ENCODE results near the gene LEKR1.

LEKR1 gene

DNA sequence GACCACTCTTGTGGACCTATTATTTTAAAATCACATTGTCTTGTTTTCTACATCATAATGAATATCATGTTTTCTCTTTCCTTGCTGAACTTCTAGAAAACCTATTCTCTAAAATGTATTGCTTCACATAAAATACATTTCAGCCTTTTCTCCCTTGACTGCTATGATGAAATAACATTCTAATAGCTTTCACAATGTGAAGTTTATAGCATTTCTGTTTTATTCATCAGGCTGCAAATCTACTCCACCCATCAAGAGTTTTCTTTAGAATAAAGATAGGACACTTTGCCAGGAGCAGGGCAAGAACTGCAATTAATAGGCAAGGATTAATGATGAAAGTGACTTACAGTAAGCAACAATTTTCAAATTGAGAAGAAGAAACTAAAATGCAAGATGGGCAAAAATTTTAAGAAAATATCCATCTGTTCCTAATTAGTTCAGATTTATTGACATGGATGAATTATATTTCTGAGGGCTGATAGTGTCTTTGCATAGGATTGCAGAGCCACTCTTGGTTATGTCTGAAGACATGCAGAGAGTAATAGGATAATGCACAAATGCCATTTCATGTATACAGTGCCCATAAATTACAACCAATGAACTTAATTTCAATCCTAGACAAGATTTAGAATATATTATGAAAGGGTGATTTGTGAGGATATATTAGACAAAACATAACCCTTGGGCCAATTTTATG is 21.7 kb downstream of the LEKR1 start:
- no peaks in the 10 kb centered on the region for H3K9me3 ChIP-seq (ENCODE audit: control insufficient read depth, insufficient read depth, low read depth, low read length)
- H3K4me3 ChIP-seq (ENCODE audit: low read depth, low read length): no peak overlapping the region
- ChIA-PET CTCF (interaction anchor here (0.5 kb wide), 1 partner anchor 186 kb away, joined by 3 read pairs; no protein-coding TSS in a partner anchor), POLR2A (no interaction called here)
- no peaks in the 10 kb centered on the region for H3K4me1 ChIP-seq (ENCODE audit: control insufficient read depth, insufficient read depth, low read length)
- no peak overlapping the region for H3K27ac ChIP-seq (ENCODE audit: extremely low read depth, low read depth, low read length)
- TF ChIP-seq ZBTB48 (tag by site-specific recombination; IDR thresholded peaks at IDR 0.05) (no peak), GLIS1 (tag by site-specific recombination; IDR thresholded peaks at IDR 0.05) (no peak), ZNF26 (tag by site-specific recombination; IDR thresholded peaks at IDR 0.05) (no peak)
- H3K36me3 ChIP-seq (ENCODE audit: control insufficient read depth in 2 of 2, insufficient read depth in 1 of 2, low read length in 2 of 2): no peaks in the 10 kb centered on the region

DNA sequence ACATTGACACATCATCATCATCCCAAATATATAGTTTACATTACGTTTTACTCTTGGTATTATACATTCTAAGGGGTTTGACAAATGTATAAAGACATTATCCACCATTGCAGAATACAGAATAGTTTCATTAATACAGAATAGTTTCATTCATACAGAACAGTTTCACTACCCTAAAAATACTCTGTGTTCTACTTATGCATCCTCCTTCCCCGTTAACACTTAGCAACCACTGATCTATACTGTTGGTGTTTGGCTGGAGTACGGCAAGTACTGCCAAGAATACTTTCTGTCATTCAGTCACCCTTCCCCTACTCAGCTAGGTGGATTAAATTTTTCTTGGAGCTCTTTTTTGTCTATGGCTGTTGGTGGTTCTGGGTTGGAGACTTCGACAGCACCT is 33.4 kb downstream of the LEKR1 start:
- Histone ChIP-seq H3K4me1 (ENCODE audit: control insufficient read depth, insufficient read depth, low read length) (no peaks in the 10 kb centered on the region), H3K9me3 (ENCODE audit: control insufficient read depth, insufficient read depth, low read depth, low read length) (no peaks in the 10 kb centered on the region), H3K27ac (ENCODE audit: extremely low read depth, low read depth, low read length) (no peak overlapping the region), H3K4me3 (ENCODE audit: low read depth, low read length) (no peak overlapping the region), H3K36me3 (ENCODE audit: control insufficient read depth in 2 of 2, insufficient read depth in 1 of 2, low read length in 2 of 2) (no peaks in the 10 kb centered on the region)
- CTCF ChIA-PET: no interaction called here
- TF ChIP-seq ZNF174 (tag by site-specific recombination; IDR thresholded peaks at IDR 0.05): no peak
- TF ChIP-seq, protein P1, sequence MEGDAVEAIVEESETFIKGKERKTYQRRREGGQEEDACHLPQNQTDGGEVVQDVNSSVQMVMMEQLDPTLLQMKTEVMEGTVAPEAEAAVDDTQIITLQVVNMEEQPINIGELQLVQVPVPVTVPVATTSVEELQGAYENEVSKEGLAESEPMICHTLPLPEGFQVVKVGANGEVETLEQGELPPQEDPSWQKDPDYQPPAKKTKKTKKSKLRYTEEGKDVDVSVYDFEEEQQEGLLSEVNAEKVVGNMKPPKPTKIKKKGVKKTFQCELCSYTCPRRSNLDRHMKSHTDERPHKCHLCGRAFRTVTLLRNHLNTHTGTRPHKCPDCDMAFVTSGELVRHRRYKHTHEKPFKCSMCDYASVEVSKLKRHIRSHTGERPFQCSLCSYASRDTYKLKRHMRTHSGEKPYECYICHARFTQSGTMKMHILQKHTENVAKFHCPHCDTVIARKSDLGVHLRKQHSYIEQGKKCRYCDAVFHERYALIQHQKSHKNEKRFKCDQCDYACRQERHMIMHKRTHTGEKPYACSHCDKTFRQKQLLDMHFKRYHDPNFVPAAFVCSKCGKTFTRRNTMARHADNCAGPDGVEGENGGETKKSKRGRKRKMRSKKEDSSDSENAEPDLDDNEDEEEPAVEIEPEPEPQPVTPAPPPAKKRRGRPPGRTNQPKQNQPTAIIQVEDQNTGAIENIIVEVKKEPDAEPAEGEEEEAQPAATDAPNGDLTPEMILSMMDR (tag by site-specific recombination; IDR thresholded peaks at IDR 0.05): no peak
- no peak for TF ChIP-seq ZNF280C (tag by site-specific recombination; IDR thresholded peaks at IDR 0.05)
- TF ChIP-seq ZNF76 (tag by site-specific recombination; IDR thresholded peaks at IDR 0.05; ENCODE audit: borderline replicate concordance, low read depth): no peak
- TF ChIP-seq ZNF830 (tag by site-specific recombination; IDR thresholded peaks at IDR 0.05; ENCODE audit: low read depth): no peak
- TF ChIP-seq ZBTB8A (tag by site-specific recombination; IDR thresholded peaks at IDR 0.05): no peak
- no peak for TF ChIP-seq ZNF664 (tag by site-specific recombination; IDR thresholded peaks at IDR 0.05)
- no peak for TF ChIP-seq IKZF3 (tag by site-specific recombination; IDR thresholded peaks at IDR 0.05)
- TF ChIP-seq ZEB2 (tag by site-specific recombination; IDR thresholded peaks at IDR 0.05): no peak
- TF ChIP-seq ZNF701 (tag by site-specific recombination; IDR thresholded peaks at IDR 0.05): no peak
- POLR2A ChIA-PET: no interaction called here

DNA sequence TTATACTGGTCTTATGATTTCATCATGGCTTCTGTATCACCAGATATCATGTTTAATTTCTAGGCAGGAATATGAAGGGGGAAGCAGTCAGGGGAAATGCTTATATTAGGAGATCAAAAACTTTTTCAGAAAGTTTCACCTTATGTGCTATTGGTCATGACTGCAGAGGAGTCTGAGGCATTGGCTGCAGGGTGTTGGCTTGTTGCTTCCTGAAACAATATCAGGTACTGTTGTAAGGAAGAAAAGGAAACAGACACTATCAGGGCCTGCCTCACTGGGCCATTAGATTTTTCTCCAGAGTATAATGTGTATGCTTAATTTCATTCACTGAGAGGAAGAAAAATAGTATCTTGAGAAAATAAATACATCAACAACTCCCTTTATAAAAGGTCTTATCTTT is 34.7 kb downstream of the LEKR1 start:
- H3K4me3 ChIP-seq (ENCODE audit: low read depth, low read length): no peak overlapping the region
- POLR2A ChIA-PET: no interaction called here
- H3K4me1 ChIP-seq (ENCODE audit: control insufficient read depth, insufficient read depth, low read length): no peaks in the 10 kb centered on the region
- no peak overlapping the region for H3K27ac ChIP-seq (ENCODE audit: extremely low read depth, low read depth, low read length)
- H3K9me3 ChIP-seq (ENCODE audit: control insufficient read depth, insufficient read depth, low read depth, low read length): no peaks in the 10 kb centered on the region
- H3K36me3 ChIP-seq (ENCODE audit: control insufficient read depth in 2 of 2, insufficient read depth in 1 of 2, low read length in 2 of 2): no peaks in the 10 kb centered on the region
- CTCF ChIA-PET: no interaction called here
- TF ChIP-seq ZNF571 (tag by site-specific recombination; IDR thresholded peaks at IDR 0.05) (no peak), ZNF391 (tag by site-specific recombination; IDR thresholded peaks at IDR 0.05; ENCODE audit: borderline replicate concordance, low read depth) (no peak), GLI4 (tag by site-specific recombination; IDR thresholded peaks at IDR 0.05) (no peak), KLF10 (tag by site-specific recombination; IDR thresholded peaks at IDR 0.05) (no peak), GLIS1 (tag by site-specific recombination; IDR thresholded peaks at IDR 0.05) (no peak), ZNF350 (tag by site-specific recombination; IDR thresholded peaks at IDR 0.05) (no peak), ZNF324 (tag by site-specific recombination; IDR thresholded peaks at IDR 0.05) (no peak)
- TF ChIP-seq, protein P2, sequence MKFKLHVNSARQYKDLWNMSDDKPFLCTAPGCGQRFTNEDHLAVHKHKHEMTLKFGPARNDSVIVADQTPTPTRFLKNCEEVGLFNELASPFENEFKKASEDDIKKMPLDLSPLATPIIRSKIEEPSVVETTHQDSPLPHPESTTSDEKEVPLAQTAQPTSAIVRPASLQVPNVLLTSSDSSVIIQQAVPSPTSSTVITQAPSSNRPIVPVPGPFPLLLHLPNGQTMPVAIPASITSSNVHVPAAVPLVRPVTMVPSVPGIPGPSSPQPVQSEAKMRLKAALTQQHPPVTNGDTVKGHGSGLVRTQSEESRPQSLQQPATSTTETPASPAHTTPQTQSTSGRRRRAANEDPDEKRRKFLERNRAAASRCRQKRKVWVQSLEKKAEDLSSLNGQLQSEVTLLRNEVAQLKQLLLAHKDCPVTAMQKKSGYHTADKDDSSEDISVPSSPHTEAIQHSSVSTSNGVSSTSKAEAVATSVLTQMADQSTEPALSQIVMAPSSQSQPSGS (tag by site-specific recombination; IDR thresholded peaks at IDR 0.05; ENCODE audit: low read depth): no peak
- TF ChIP-seq, protein P3, sequence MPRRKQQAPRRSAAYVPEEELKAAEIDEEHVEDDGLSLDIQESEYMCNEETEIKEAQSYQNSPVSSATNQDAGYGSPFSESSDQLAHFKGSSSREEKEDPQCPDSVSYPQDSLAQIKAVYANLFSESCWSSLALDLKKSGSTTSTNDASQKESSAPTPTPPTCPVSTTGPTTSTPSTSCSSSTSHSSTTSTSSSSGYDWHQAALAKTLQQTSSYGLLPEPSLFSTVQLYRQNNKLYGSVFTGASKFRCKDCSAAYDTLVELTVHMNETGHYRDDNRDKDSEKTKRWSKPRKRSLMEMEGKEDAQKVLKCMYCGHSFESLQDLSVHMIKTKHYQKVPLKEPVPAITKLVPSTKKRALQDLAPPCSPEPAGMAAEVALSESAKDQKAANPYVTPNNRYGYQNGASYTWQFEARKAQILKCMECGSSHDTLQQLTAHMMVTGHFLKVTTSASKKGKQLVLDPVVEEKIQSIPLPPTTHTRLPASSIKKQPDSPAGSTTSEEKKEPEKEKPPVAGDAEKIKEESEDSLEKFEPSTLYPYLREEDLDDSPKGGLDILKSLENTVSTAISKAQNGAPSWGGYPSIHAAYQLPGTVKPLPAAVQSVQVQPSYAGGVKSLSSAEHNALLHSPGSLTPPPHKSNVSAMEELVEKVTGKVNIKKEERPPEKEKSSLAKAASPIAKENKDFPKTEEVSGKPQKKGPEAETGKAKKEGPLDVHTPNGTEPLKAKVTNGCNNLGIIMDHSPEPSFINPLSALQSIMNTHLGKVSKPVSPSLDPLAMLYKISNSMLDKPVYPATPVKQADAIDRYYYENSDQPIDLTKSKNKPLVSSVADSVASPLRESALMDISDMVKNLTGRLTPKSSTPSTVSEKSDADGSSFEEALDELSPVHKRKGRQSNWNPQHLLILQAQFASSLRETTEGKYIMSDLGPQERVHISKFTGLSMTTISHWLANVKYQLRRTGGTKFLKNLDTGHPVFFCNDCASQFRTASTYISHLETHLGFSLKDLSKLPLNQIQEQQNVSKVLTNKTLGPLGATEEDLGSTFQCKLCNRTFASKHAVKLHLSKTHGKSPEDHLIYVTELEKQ (tag by site-specific recombination; IDR thresholded peaks at IDR 0.05; ENCODE audit: borderline replicate concordance): no peak
